K562 (cell line): ENCODE data around the gene XRCC3. TPM values are rescaled to one million over a fixed set of nuclear protein-coding genes. Genes with fewer than 3 reads are reported as not detected.
A peak's percentile ranks its signal among the peaks of the same experiment; 100 is the strongest.

Source experiments
- ATAC-seq: fragments of 200-7000 bp; cut with Tn5 transposase; 3 replicates; pipeline ENCODE4 v1.9.1; 2020; ENCODE audit warnings: moderate library complexity
- BruUV-seq: library from RNA; stranded (reverse); fragments of 400-500 nt; replicated peaks from 2 replicates; lab custom pipeline; 2021; lab: Mats Ljungman, UMichigan
- CTCF ChIA-PET: fragments of 300-600 bp; formaldehyde crosslinking; extraction: SDS; loops from one replicate; lab custom pipeline; 2021; ENCODE audit warnings: low intra/inter-chr PET ratio; lab: Yijun Ruan, JAX
- POLR2A ChIA-PET: fragments of 300-600, 350-650 bp; sonication (Branson Sonifier 250); formaldehyde crosslinking; extraction: SDS; loops from one replicate; lab custom pipeline; 2021; ENCODE audit warnings: antibody characterized with exemption, inconsistent platforms; lab: Yijun Ruan, JAX
- DNase-seq, 4 experiments: peaks; one replicate each; pipeline versions ENCODE4 v3.0.0 to v3.0.0-alpha.2; 2011 to 2018; ENCODE audit warnings: low spot score in 3 of 4, mixed read lengths in 3 of 4; ENCODE audit errors: extremely low read depth in 1 of 4
- FAIRE-seq: peaks from 2 replicates; lab custom pipeline; 2011; peaks lifted over from hg19 to GRCh38; lab: Jason Lieb, UNC
- H2AFZ ChIP-seq: 2 replicates; pipeline ENCODE4 v1.6.0; 2011; ENCODE audit warnings: low read depth, low read length, control low read depth, inconsistent platforms
- H3K27ac ChIP-seq: fragments of 200-600 bp; 3 replicates; pipeline ENCODE4 v1.8.0; 2011; ENCODE audit warnings: low read depth, mild to moderate bottlenecking, control low read depth, inconsistent platforms, low read length, moderate library complexity, mixed read lengths; ENCODE audit errors: extremely low read depth
- H3K27me3 ChIP-seq, 2 experiments: fragments of 300-600 bp in 1 of 2; 2 replicates in 1 of 2; 3 replicates in 1 of 2; pipeline versions ENCODE4 v1.6.0 to v1.8.0; 2011; ENCODE audit warnings: inconsistent platforms in 2 of 2, low read length in 2 of 2, mild to moderate bottlenecking in 1 of 2, mixed read lengths in 1 of 2, moderate library complexity in 1 of 2; ENCODE audit not compliant: control insufficient read depth in 2 of 2, insufficient read depth in 2 of 2
- H3K36me3 ChIP-seq: fragments of 300-600 bp; 3 replicates; pipeline ENCODE4 v1.8.0; 2011; ENCODE audit warnings: mild to moderate bottlenecking, low read length, inconsistent platforms; ENCODE audit not compliant: control insufficient read depth, insufficient read depth
- H3K4me1 ChIP-seq, 2 experiments: fragments of 200-600 bp in 1 of 2; replicated peaks in 1 of 2; 2 replicates in 1 of 2; 3 replicates in 1 of 2; pipeline versions ENCODE4 v1.5.1 to v1.8.0; 2011; ENCODE audit warnings: inconsistent platforms in 2 of 2, low read length in 2 of 2, mild to moderate bottlenecking in 1 of 2, mixed read lengths in 1 of 2, moderate library complexity in 1 of 2; ENCODE audit not compliant: control insufficient read depth in 2 of 2, insufficient read depth in 2 of 2
- H3K4me2 ChIP-seq: 2 replicates; pipeline ENCODE4 v1.6.1; 2011; ENCODE audit warnings: low read length, control low read depth, inconsistent platforms, mixed read lengths; ENCODE audit not compliant: insufficient read depth
- H3K4me3 ChIP-seq: fragments of 200-600 bp; sonication (generic), shearing (Covaris generic); 2 replicates; pipeline ENCODE4 v1.5.1; 2016; ENCODE audit warnings: control low read depth, inconsistent platforms
- H3K79me2 ChIP-seq: fragments of 200-600 bp; 3 replicates; pipeline ENCODE4 v1.8.0; 2011; ENCODE audit warnings: low read length, inconsistent platforms; ENCODE audit not compliant: control insufficient read depth, insufficient read depth
- H3K9ac ChIP-seq, 2 experiments: 2 replicates each; pipeline versions ENCODE4 v1.6.0 to v1.6.1; 2011; ENCODE audit warnings: low read depth in 2 of 2, low read length in 2 of 2, control low read depth in 1 of 2, inconsistent platforms in 1 of 2, mild to moderate bottlenecking in 1 of 2, mixed read lengths in 1 of 2; ENCODE audit not compliant: insufficient read depth in 1 of 2
- H3K9me1 ChIP-seq: one replicate; pipeline ENCODE4 v1.6.0; 2011; ENCODE audit warnings: inconsistent platforms, mild to moderate bottlenecking, low read length, moderate library complexity; ENCODE audit not compliant: control insufficient read depth, insufficient read depth
- H3K9me3 ChIP-seq: replicated peaks from 2 replicates; pipeline ENCODE4 v1.5.1; 2011; ENCODE audit warnings: low read depth, low read length, inconsistent platforms; ENCODE audit not compliant: control insufficient read depth, insufficient read depth
- H4K20me1 ChIP-seq: replicated peaks from 2 replicates; pipeline ENCODE4 v1.6.1; 2011; ENCODE audit warnings: low read length, inconsistent platforms, mixed read lengths; ENCODE audit not compliant: control insufficient read depth, insufficient read depth
- ELK3 ChIP-seq: fragments of 450-650 bp; formaldehyde crosslinking; IDR thresholded peaks from 2 replicates; pipeline ENCODE4 v1.4.0; 2020; ENCODE audit warnings: mild to moderate bottlenecking
- EWSR1 ChIP-seq: fragments of 450-650 bp; IDR thresholded peaks from 2 replicates; pipeline ENCODE4 v1.6.1; 2018; ENCODE audit warnings: borderline replicate concordance, mild to moderate bottlenecking, low read depth, moderate library complexity; ENCODE audit not compliant: partially characterized antibody
- FUS ChIP-seq: fragments of 200-400 bp; formaldehyde crosslinking; optimal IDR thresholded peaks from 2 replicates; pipeline ENCODE3; 2017; ENCODE audit warnings: low read depth, low read length
- KAT2B ChIP-seq: IDR thresholded peaks from one replicate; pipeline ENCODE4 v1.6.1; 2012; ENCODE audit warnings: low read depth, mild to moderate bottlenecking, control low read depth, inconsistent platforms, low read length, moderate library complexity
- KLF10 ChIP-seq: fragments of 250-450 bp; sonication (Bioruptor Pico); IDR thresholded peaks from 2 replicates; pipeline ENCODE4 v1.6.1; 2021; ENCODE audit warnings: matching md5 sums
- MTA3 ChIP-seq: fragments of 450-650 bp; formaldehyde crosslinking; IDR thresholded peaks from 2 replicates; pipeline ENCODE4 v1.6.1; 2017; ENCODE audit warnings: mild to moderate bottlenecking, borderline replicate concordance
- POLR2H ChIP-seq: IDR thresholded peaks from 2 replicates; pipeline ENCODE4 v1.6.1; 2016; ENCODE audit warnings: missing genetic modification characterization, low read depth, mild to moderate bottlenecking, control low read depth, missing compliant biosample characterization, moderate library complexity
- RERE ChIP-seq: sonication (generic); formaldehyde crosslinking; IDR thresholded peaks from 2 replicates; pipeline ENCODE4 v1.8.0; 2023; ENCODE audit warnings: missing genetic modification reagents, mild to moderate bottlenecking, borderline replicate concordance
- TAF7 ChIP-seq: fragments of 450-650 bp; IDR thresholded peaks from 2 replicates; pipeline ENCODE4 v1.6.1; 2016; ENCODE audit warnings: missing genetic modification characterization, missing compliant biosample characterization
- U2AF2 ChIP-seq: fragments of 200-400 bp; formaldehyde crosslinking; optimal IDR thresholded peaks from 2 replicates; pipeline ENCODE3; 2017; ENCODE audit warnings: low read depth, mild to moderate bottlenecking, low read length
- ZBTB5 ChIP-seq: fragments of 450-650 bp; IDR thresholded peaks from 2 replicates; pipeline ENCODE4 v1.6.1; 2017; ENCODE audit warnings: antibody characterized with exemption
- ZNF232 ChIP-seq: sonication (generic); formaldehyde crosslinking; IDR thresholded peaks from 2 replicates; pipeline ENCODE4 v1.8.0; 2022; ENCODE audit warnings: mild to moderate bottlenecking, missing genetic modification reagents
- ZNF75A ChIP-seq: fragments of 450-650 bp; formaldehyde crosslinking; IDR thresholded peaks from 2 replicates; pipeline ENCODE4 v1.4.0; 2020; ENCODE audit warnings: mild to moderate bottlenecking
- WGBS: fragments of 100-300 bp; shearing (Covaris generic); methylation state at CpG from one replicate; pipeline ENCODE4 v1.1.6; 2016; ENCODE audit warnings: low coverage, mixed read lengths; ENCODE audit not compliant: insufficient coverage; ENCODE audit errors: missing lambda C conversion rate; 5-methylcytosine and 5-hydroxymethylcytosine counted together
- in situ Hi-C: fragments of 300-500 bp; cut with MboI; formaldehyde crosslinking; loops from 4 replicates; pipeline ENCODE4 v1.15.0; 2018; ENCODE audit warnings: inconsistent platforms, mixed read lengths
- intact Hi-C: fragments of 100-400 bp; cut with micrococcal nuclease; formaldehyde crosslinking; loops from 2 replicates; pipeline ENCODE4 v1.14.2; 2022
- polyA plus RNA-seq, 8 experiments: library from polyadenylated mRNA; depleted of rRNA in 4 of 8; stranded (reverse) in 5 of 8; unstranded in 3 of 8; fragments of >200 nt; fragmentation: Nextera tagmentation in 2 of 8; fragmentation: Illumina TruSeq in 1 of 8; extraction: Ambion mirVana in 2 of 8; extraction: Trizol in 1 of 8; gene quantifications; 2 replicates each; pipeline versions ENCODE4 v1.2.1 to v1.2.3, GENCODE V29; 2011 to 2014; ENCODE audit warnings: inconsistent platforms in 1 of 8, missing spikeins in 1 of 8
- total RNA-seq, 7 experiments: library from RNA; depleted of rRNA in 6 of 7; stranded (reverse); fragments of >200 nt in 6 of 7; fragmentation: Illumina TruSeq in 2 of 7; extraction: Trizol in 2 of 7; gene quantifications; 2 replicates each; pipeline versions ENCODE4 v1.2.1 to v1.2.3, GENCODE V29; 2011 to 2021; ENCODE audit warnings: low replicate concordance in 1 of 7

The XRCC3 gene
- total and polyA plus RNA-seq, 9 of the 15 experiments (the other 6 are each of a cell fraction or from before 2014, with no cell fraction given): 0.34 to 59.3 (median 30.3) TPM

GRCh38 chr14:103739793-103740501, 24.7 kb upstream of the XRCC3 start (continued):
- TF ChIP-seq ELK3 (CRISPR knock-in tag) (no peak), MTA3 (no peak), ZNF75A (CRISPR knock-in tag) (no peak), KLF10 (CRISPR knock-in tag) (no peak), EWSR1 (no peak), POLR2H (tag) (no peak), ZNF232 (CRISPR knock-in tag) (no peak), KAT2B (no peak), FUS (no peak)
- TF ChIP-seq, all 486 proteins: peak for 0

DNA sequence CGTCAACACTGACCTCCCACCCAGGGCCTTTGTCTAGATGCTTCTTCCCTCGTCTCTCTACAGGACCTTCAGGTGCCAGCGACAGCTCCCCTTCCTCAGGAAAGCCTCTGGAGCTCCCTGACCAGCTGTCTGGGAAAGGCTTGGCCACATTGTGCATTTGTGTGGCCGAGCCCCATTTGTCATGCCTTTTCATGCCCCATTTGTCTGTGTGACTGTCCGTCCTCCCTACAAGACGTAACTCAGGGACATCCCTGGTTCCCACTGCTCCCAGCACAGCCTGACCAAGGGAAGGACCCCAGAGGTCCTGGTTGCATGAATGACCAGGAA, 24.2 kb upstream of the XRCC3 start:
- in situ Hi-C loops (no loop called here), intact Hi-C loops (no loop called here)
- WGBS: 27% methylated on average over 3 of the region's 6 CpGs
- FAIRE-seq (no peak), ATAC-seq (no peak), DNase-seq (no peak)
- H3K4me2 ChIP-seq: no peak overlapping the region
- no peak overlapping the region for H2AFZ ChIP-seq
- no peaks in the 10 kb centered on the region for H3K79me2 ChIP-seq
- CTCF ChIA-PET: no interaction called here
- peak overlapping the region in 1 of 2 experiments; percentile 17; a peak in 1 of 4 replicates for H3K9ac ChIP-seq
- no peak overlapping the region for H3K4me3 ChIP-seq
- H3K4me1 ChIP-seq: peaks cover 0 to 10% of the 10 kb centered on the region in 2 experiments; a peak in 3 of 5 replicates
- no peak overlapping the region for H3K27ac ChIP-seq
- no peaks in the 10 kb centered on the region for H3K9me1 ChIP-seq
- no TSS peak for BruUV-seq
- no peaks in the 10 kb centered on the region for H3K9me3 ChIP-seq
- POLR2A ChIA-PET: interaction anchor here (1.2 kb wide), 1 partner anchor 24 kb away, joined by 3 read pairs; the partner anchor contains the start of genes XRCC3 and ZFYVE21
- H3K27me3 ChIP-seq: peaks cover 0 to 19% of the 10 kb centered on the region in 2 experiments; a peak in 2 of 5 replicates
- no peaks in the 10 kb centered on the region for H4K20me1 ChIP-seq
- H3K36me3 ChIP-seq: no peaks in the 10 kb centered on the region
- TF ChIP-seq U2AF2: no peak
- TF ChIP-seq ZBTB5: no peak
- no peak for TF ChIP-seq TAF7 (tag)
- TF ChIP-seq RERE (CRISPR knock-in tag): no peak
